Measurements from ENCODE around the gene KMO. TPM values are rescaled to one million over a fixed set of nuclear protein-coding genes. Genes with fewer than 3 reads are reported as not detected.

The KMO gene
- total and polyA plus RNA-seq, 3 experiments from 2014 or later = 0.06 to 1.4 (median 0.60) TPM

- H3K9me3 Mint-ChIP-seq = no peaks in the 10 kb centered on the region
- H3K9me3 ChIP-seq (ENCODE audit: low read length) = no peaks in the 10 kb centered on the region
- DNase-seq = no peak
- no peaks in the 10 kb centered on the region for H3K36me3 ChIP-seq (ENCODE audit: insufficient read depth, low read length)
- H3K27me3 ChIP-seq (ENCODE audit: insufficient read depth, low read length, poor library complexity, severe bottlenecking) = no peaks in the 10 kb centered on the region
- no peak overlapping the region for H3K27ac Mint-ChIP-seq
- CTCF ChIA-PET = interaction anchor here (0.6 to 4.1 kb wide), 11 partner anchors 9 to 388 kb away, joined by 3 to 37 read pairs (median 4); partner anchors contain the start of gene MAP1LC3C
- H3K27me3 Mint-ChIP-seq = peaks cover 0 to 1% of the 10 kb centered on the region in 2 donors
- H3K4me3 Mint-ChIP-seq = no peak overlapping the region
- no peaks in the 10 kb centered on the region for H3K4me1 ChIP-seq (ENCODE audit: insufficient read depth, low read length)
- H3K4me1 Mint-ChIP-seq = no peaks in the 10 kb centered on the region
- H3K27ac ChIP-seq (ENCODE audit: low read depth, low read length) = no peak overlapping the region
- H3K36me3 Mint-ChIP-seq = no peaks in the 10 kb centered on the region
- POLR2A ChIA-PET = no interaction called here
- no peak overlapping the region for H3K4me3 ChIP-seq (ENCODE audit: low read length)
These were observed 79.6 kb downstream of the KMO start for GRCh38 chr1:241611736-241612135.

GRCh38 chr1:241612533-241613477 is 80.6 kb downstream of the KMO start:
- no peak for DNase-seq
- ChIA-PET POLR2A (no interaction called here), CTCF (interaction anchor here (1.1 to 4.1 kb wide), 5 partner anchors 14 to 386 kb away, joined by 3 to 37 read pairs (median 6); partner anchors contain the start of gene MAP1LC3C)
- Mint-ChIP-seq H3K27me3 (no peaks in the 10 kb centered on the region), H3K4me3 (no peak overlapping the region), H3K9me3 (no peaks in the 10 kb centered on the region), H3K4me1 (no peaks in the 10 kb centered on the region), H3K27ac (peak overlapping the region in 1 of 8 donors; percentile 5), H3K36me3 (no peaks in the 10 kb centered on the region)
- Histone ChIP-seq H3K4me3 (ENCODE audit: low read length) (no peak overlapping the region), H3K4me1 (ENCODE audit: insufficient read depth, low read length) (no peaks in the 10 kb centered on the region), H3K36me3 (ENCODE audit: insufficient read depth, low read length) (no peaks in the 10 kb centered on the region), H3K27me3 (ENCODE audit: insufficient read depth, low read length, poor library complexity, severe bottlenecking) (no peaks in the 10 kb centered on the region), H3K27ac (ENCODE audit: low read depth, low read length) (no peak overlapping the region), H3K9me3 (ENCODE audit: low read length) (no peaks in the 10 kb centered on the region)

GRCh38 chr1:241614144-241614543 is 82.0 kb downstream of the KMO start:
- POLR2A ChIA-PET = interaction anchor here (0.6 kb wide), 1 partner anchor 416 kb away, joined by 6 read pairs; no protein-coding TSS in a partner anchor
- H3K4me3 ChIP-seq (ENCODE audit: low read length) = no peak overlapping the region
- no peaks in the 10 kb centered on the region for H3K36me3 Mint-ChIP-seq
- CTCF ChIA-PET = interaction anchor here (1.9 kb wide), 1 partner anchor 233 kb away, joined by 4 read pairs; no protein-coding TSS in a partner anchor
- H3K4me1 ChIP-seq (ENCODE audit: insufficient read depth, low read length) = no peaks in the 10 kb centered on the region
- no peaks in the 10 kb centered on the region for H3K4me1 Mint-ChIP-seq
- H3K9me3 Mint-ChIP-seq = no peaks in the 10 kb centered on the region
- no peak overlapping the region for H3K4me3 Mint-ChIP-seq
- H3K27ac Mint-ChIP-seq = no peak overlapping the region
- no peaks in the 10 kb centered on the region for H3K27me3 Mint-ChIP-seq
- no peak for DNase-seq
- no peak overlapping the region for H3K27ac ChIP-seq (ENCODE audit: low read depth, low read length)
- no peaks in the 10 kb centered on the region for H3K36me3 ChIP-seq (ENCODE audit: insufficient read depth, low read length)
- no peaks in the 10 kb centered on the region for H3K27me3 ChIP-seq (ENCODE audit: insufficient read depth, low read length, poor library complexity, severe bottlenecking)
- no peaks in the 10 kb centered on the region for H3K9me3 ChIP-seq (ENCODE audit: low read length)

- H3K4me1 Mint-ChIP-seq = no peaks in the 10 kb centered on the region
- DNase-seq = no peak
- no peaks in the 10 kb centered on the region for H3K9me3 Mint-ChIP-seq
- H3K9me3 ChIP-seq (ENCODE audit: low read length) = no peaks in the 10 kb centered on the region
- ChIA-PET CTCF (interaction anchor here (1.9 kb wide), 1 partner anchor 233 kb away, joined by 4 read pairs; no protein-coding TSS in a partner anchor), POLR2A (no interaction called here)
- H3K27ac Mint-ChIP-seq = no peak overlapping the region
- no peaks in the 10 kb centered on the region for H3K27me3 Mint-ChIP-seq
- no peak overlapping the region for H3K4me3 Mint-ChIP-seq
- no peaks in the 10 kb centered on the region for H3K36me3 ChIP-seq (ENCODE audit: insufficient read depth, low read length)
- H3K36me3 Mint-ChIP-seq = no peaks in the 10 kb centered on the region
- no peaks in the 10 kb centered on the region for H3K27me3 ChIP-seq (ENCODE audit: insufficient read depth, low read length, poor library complexity, severe bottlenecking)
- H3K27ac ChIP-seq (ENCODE audit: low read depth, low read length) = no peak overlapping the region
- no peak overlapping the region for H3K4me3 ChIP-seq (ENCODE audit: low read length)
- no peaks in the 10 kb centered on the region for H3K4me1 ChIP-seq (ENCODE audit: insufficient read depth, low read length)
These were observed 82.4 kb downstream of the KMO start for GRCh38 chr1:241614572-241614971.

- no peak overlapping the region for H3K4me3 Mint-ChIP-seq
- H3K4me1 Mint-ChIP-seq = no peaks in the 10 kb centered on the region
- H3K27me3 ChIP-seq (ENCODE audit: insufficient read depth, low read length, poor library complexity, severe bottlenecking) = no peaks in the 10 kb centered on the region
- H3K9me3 Mint-ChIP-seq = no peaks in the 10 kb centered on the region
- no peak overlapping the region for H3K27ac ChIP-seq (ENCODE audit: low read depth, low read length)
- H3K27me3 Mint-ChIP-seq = no peaks in the 10 kb centered on the region
- H3K27ac Mint-ChIP-seq = no peak overlapping the region
- CTCF ChIA-PET = interaction anchor here (1.9 kb wide), 1 partner anchor 232 kb away, joined by 4 read pairs; no protein-coding TSS in a partner anchor
- H3K4me1 ChIP-seq (ENCODE audit: insufficient read depth, low read length) = no peaks in the 10 kb centered on the region
- DNase-seq = no peak
- H3K9me3 ChIP-seq (ENCODE audit: low read length) = no peaks in the 10 kb centered on the region
- H3K36me3 Mint-ChIP-seq = no peaks in the 10 kb centered on the region
- POLR2A ChIA-PET = no interaction called here
- no peak overlapping the region for H3K4me3 ChIP-seq (ENCODE audit: low read length)
- H3K36me3 ChIP-seq (ENCODE audit: insufficient read depth, low read length) = no peaks in the 10 kb centered on the region
These were observed 83.1 kb downstream of the KMO start for GRCh38 chr1:241615043-241615974.

GRCh38 chr1:241617426-241617825 is 85.2 kb downstream of the KMO start:
- no peaks in the 10 kb centered on the region for H3K36me3 Mint-ChIP-seq
- H3K36me3 ChIP-seq (ENCODE audit: insufficient read depth, low read length) = no peaks in the 10 kb centered on the region
- no peaks in the 10 kb centered on the region for H3K4me1 ChIP-seq (ENCODE audit: insufficient read depth, low read length)
- no peak overlapping the region for H3K4me3 ChIP-seq (ENCODE audit: low read length)
- H3K27me3 ChIP-seq (ENCODE audit: insufficient read depth, low read length, poor library complexity, severe bottlenecking) = no peaks in the 10 kb centered on the region
- DNase-seq = no peak
- no peak overlapping the region for H3K27ac ChIP-seq (ENCODE audit: low read depth, low read length)
- H3K4me3 Mint-ChIP-seq = no peak overlapping the region
- ChIA-PET POLR2A (no interaction called here), CTCF (no interaction called here)
- H3K4me1 Mint-ChIP-seq = no peaks in the 10 kb centered on the region
- H3K27ac Mint-ChIP-seq = peak overlapping the region in 1 of 8 donors; percentile 6
- H3K9me3 ChIP-seq (ENCODE audit: low read length) = no peaks in the 10 kb centered on the region
- no peaks in the 10 kb centered on the region for H3K9me3 Mint-ChIP-seq
- no peaks in the 10 kb centered on the region for H3K27me3 Mint-ChIP-seq

- Mint-ChIP-seq H3K27me3 (no peaks in the 10 kb centered on the region), H3K4me3 (no peak overlapping the region), H3K4me1 (peaks cover 4 to 6% (median 5%) of the 10 kb centered on the region in 3 donors), H3K9me3 (no peaks in the 10 kb centered on the region), H3K36me3 (no peaks in the 10 kb centered on the region), H3K27ac (peak overlapping the region in 1 of 8 donors; percentile 14)
- H3K9me3 ChIP-seq (ENCODE audit: low read length) = no peaks in the 10 kb centered on the region
- no peak overlapping the region for H3K27ac ChIP-seq (ENCODE audit: low read depth, low read length)
- no peak overlapping the region for H3K4me3 ChIP-seq (ENCODE audit: low read length)
- POLR2A ChIA-PET = no interaction called here
- CTCF ChIA-PET = no interaction called here
- no peak for DNase-seq
- no peaks in the 10 kb centered on the region for H3K36me3 ChIP-seq (ENCODE audit: insufficient read depth, low read length)
- H3K4me1 ChIP-seq (ENCODE audit: insufficient read depth, low read length) = peaks cover 5% of the 10 kb centered on the region
- H3K27me3 ChIP-seq (ENCODE audit: insufficient read depth, low read length, poor library complexity, severe bottlenecking) = no peaks in the 10 kb centered on the region
These were observed 90.5 kb downstream of the KMO start for GRCh38 chr1:241622669-241623068.
